GM18502 (cell line): ENCODE measurements around the gene APBA1.

Experiments
- ATAC-seq: cut with Tn5 transposase; IDR thresholded peaks from one replicate; pipeline ENCODE4 v1.9.1; 2021; ENCODE audit warnings: mild to moderate bottlenecking; ENCODE audit not compliant: unreplicated experiment, poor library complexity

Gene APBA1

DNA sequence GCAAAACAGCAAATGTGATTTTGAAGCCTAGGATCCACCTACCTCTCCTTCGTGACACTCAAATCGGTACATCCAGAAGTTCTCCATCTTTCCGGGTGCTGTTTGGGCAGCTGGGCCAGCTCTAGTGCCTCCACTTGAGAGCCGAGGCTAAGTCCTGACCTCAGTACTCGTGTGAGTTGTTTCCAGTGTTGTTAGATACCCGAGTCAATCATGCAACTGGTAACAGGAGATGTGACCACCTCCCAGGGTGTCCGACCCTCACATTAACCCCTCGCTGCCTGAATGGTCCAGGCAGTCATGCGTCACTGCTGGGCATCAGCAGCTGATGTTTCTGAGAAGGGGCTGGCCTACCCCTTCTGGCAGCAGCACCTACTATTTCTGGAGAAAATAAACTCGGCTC is 176.9 kb downstream of the APBA1 start:
- no peak for ATAC-seq

- ATAC-seq = no peak
Observed at GRCh38 chr9:69494763-69495162, 177.4 kb downstream of the APBA1 start.

DNA sequence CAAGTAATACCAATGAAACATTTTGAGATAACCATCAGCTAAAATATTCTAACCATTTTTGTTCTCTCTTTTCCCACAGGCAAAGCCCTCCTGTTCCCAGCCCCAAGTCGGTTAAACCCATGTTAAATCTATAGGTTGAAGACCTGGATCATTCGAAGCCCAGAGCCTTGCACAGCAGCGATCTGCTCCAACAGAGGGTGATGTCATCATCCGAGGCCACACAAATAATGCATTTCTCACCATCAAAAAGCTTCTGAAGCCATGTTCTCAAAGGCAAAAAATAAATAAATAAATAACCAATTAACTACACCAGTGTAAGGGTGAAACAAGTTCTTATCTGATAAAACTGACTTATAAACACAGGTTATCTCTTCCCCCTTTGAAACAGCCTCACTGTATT is 178.0 kb downstream of the APBA1 start:
- no peak for ATAC-seq

DNA sequence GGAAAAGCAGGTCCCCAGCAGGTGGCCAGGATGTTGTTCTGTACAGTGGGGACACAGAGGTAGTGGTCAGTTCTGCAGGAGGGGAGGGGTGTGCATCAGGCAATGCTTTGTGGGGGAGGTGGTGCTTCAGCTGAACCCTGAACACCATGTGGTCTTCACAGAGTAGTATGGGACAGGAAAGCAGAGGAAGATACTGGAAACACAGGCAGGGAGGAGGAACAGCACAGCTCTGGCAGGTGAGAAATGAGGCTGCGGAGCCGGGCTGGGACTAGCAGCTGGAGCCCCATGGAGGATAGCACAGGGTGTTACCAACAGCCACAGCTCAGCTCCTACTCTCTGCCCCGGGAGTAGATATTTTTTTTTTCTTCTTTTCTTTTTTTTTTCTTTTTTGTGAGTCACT is 185.7 kb downstream of the APBA1 start:
- no peak for ATAC-seq

DNA sequence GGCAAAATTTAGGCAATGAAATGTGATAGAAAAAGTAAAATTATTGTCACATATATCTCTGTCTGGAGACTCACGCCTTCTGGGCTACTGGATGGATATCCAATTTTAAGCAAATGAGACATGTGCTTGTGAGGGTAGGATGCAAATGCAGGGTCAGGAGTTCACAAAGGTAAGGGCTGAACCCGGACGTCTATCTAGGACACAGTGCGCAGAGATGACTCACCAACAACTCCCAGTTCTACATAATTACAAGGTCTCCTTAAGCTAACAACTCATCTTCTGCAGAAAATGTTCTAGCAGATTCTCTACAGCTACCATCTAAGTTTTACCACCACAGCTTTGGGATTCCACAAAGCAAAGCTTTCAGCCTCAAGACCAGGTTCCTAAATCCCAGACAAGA is 186.7 kb downstream of the APBA1 start:
- ATAC-seq = no peak

DNA sequence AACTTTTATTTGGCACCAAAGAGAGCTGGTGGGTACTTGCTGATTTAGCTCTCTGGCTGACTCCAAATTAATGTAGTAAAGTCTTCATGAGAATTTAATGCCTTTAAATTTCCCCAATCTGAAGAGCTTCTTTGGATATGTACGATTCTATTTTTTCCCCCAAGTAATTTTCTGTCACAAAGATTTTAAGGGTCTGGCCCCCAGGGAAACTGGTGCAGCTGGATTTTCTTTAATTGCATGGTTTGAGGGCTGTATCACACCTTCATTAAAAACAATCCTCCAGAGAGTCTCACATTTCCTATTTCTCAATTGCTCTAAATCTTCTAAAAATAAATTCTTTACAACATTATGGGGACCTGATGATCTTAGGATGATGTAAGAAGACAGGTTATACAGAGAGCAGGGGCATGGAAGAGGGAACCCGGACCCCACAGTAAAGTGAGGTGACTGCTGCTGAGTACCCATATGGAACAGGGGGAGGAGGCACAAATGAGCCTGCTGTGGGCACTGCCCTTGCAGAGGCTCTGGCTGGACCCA is 188.2 kb downstream of the APBA1 start:
- no peak for ATAC-seq

DNA sequence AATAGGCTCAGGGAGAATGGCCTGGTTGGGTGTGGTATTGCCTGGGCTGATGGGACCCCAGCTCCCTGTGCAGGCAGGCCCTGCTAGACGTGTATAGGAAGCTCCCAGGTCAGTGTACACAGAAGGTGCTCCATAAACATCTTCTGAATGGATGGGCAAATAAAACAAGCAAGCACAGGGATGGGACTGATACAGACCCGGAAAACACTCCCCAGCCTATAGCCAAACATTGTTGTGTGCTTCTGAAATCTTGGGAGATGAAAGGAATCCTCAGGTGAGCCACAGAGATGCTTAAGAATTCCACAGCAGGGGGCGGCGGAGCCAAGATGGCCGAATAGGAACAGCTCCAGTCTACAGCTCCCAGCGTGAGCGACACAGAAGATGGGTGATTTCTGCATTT is 195.4 kb downstream of the APBA1 start:
- no peak for ATAC-seq

- no peak for ATAC-seq
Observed at GRCh38 chr9:69476016-69476415, 196.2 kb downstream of the APBA1 start.

- ATAC-seq = no peak
Observed at GRCh38 chr9:69474821-69475220, 197.3 kb downstream of the APBA1 start.

- ATAC-seq = no peak
Observed at GRCh38 chr9:69472101-69472620, 200.0 kb downstream of the APBA1 start.

GRCh38 chr9:69471433-69471832 is 200.7 kb downstream of the APBA1 start:
- no peak for ATAC-seq

- no peak for ATAC-seq
Observed at GRCh38 chr9:69470186-69470977, 201.8 kb downstream of the APBA1 start.

GRCh38 chr9:69469136-69469535 is 203.0 kb downstream of the APBA1 start:
- ATAC-seq = no peak

DNA sequence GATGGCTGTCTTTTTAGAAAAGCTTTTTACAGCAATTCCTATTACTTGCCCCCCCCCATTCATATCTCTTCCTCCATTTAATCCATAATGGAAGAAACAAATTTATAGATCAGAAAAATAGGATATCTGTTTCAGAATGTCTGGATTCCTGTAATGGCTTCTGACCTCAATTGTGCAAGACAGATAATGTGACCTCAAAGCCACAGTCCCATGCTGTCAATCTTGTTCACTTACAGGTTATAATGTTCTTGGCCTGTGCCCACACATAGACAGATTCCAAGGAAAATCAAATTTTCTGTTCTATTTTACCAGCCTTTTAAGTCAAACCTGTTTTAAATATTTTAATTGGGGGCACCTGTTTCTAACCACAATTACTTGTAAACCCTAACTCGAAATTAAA is 203.8 kb downstream of the APBA1 start:
- no peak for ATAC-seq

- ATAC-seq = no peak
Observed at GRCh38 chr9:69466151-69466550, 206.0 kb downstream of the APBA1 start.

DNA sequence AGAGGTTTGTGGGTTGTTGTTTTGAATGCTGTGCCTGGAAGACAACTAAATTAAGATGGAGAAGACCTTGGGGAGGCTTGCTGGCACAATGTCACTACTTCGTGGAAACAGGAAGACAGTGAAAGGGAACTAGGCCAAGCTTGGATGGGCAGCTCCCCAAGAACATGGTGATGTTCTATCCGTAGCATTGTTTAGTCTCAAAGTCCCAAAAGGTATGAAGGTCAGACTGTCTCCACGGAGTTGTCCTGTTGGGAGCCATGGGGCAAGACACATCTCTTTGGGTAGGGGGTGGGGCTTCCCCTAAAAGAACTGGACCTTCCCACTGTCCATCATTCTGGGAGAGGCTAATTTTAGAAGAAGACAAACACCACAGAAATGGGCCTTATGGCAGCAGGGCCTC is 206.7 kb downstream of the APBA1 start:
- ATAC-seq = no peak

- no peak for ATAC-seq
Observed at GRCh38 chr9:69463497-69464068, 208.6 kb downstream of the APBA1 start.

DNA sequence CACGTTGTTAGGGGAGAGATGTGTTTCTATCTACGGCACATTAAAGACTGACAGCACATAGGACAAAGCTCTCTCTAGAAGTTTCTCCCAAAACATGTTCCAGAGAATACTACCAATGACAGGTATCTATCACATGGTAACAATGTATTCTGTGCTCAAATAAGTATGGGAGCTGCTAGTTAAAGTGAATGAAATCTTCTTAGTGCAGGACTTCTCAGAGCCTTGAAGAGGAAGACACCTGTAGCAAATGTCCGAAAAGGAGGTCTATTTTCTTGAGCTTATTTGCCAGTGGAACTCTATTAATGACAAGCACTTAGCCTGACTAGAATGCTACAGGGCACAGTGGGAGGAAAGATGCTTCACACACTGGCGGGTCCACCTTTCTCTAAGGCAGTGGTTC is 209.8 kb downstream of the APBA1 start:
- no peak for ATAC-seq

DNA sequence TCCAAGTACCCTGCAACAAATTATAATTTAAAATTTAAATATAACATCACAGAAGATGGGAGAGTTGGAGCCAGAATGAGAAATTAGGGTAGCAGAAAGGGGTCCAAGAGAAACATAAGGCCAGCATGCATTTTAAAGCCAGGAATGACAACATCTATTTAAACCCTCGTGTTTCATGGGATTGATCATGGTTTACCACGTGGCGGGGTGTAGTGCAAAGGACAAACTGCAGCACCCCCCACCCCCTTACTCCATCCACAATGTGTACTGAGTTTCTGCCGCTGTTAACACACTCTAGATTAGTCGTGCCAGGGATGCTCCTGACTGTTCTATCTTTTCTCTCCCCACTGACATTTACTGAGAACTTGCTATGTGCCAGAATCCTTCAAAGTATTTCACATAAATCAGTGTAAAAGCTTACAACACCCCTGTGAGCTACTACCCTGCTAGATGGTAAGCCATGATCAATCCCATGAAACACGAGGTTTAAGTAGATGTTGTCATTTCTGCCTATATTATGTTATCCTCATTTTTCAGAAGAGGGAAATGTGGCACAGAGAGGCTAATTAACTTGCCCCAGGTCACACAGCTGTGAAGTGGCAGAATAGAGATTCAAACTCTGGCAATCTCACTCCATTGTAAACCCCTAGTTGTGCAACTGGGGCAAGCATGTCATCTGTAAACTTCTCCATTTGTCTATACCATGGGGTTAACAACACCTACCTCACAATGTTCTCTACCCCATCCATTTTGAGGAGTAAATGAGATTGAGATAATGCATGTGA is 210.9 kb downstream of the APBA1 start:
- ATAC-seq = no peak

- no peak for ATAC-seq
Observed at GRCh38 chr9:69460012-69460411, 212.2 kb downstream of the APBA1 start.

DNA sequence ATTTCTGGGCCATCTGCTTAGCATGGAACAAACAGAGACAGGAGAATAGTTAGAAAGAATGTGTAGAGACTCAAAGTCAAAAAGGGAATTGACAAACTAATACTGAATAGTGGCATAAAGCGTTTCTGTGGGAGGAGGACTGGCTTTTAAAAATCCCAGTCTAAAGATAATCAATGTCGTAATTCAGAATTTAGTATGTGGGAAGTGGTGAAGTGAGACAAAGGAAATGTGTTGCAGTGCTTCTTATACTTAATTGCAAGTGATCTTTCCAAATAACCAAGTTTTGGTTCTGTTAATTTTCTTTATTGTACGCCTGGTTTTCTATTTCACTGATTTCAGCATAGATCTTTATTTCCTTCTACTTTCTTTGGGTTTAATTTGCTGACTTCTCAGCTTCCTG is 214.0 kb downstream of the APBA1 start:
- ATAC-seq = no peak
